HG02970 (cell line): Measurements from ENCODE around the gene TBX10.
"Not testable (repeated sequence)": the region's sequence is repeated elsewhere in the genome, so short reads cannot be mapped to it uniquely, and the experiment has no call there.

Experiments used
- ATAC-seq: cut with Tn5 transposase; IDR thresholded peaks from one replicate; pipeline ENCODE4 v1.9.1; 2021; ENCODE audit warnings: mild to moderate bottlenecking, moderate library complexity, moderate number of reproducible peaks; ENCODE audit not compliant: unreplicated experiment, low FRiP score

TBX10 gene

DNA sequence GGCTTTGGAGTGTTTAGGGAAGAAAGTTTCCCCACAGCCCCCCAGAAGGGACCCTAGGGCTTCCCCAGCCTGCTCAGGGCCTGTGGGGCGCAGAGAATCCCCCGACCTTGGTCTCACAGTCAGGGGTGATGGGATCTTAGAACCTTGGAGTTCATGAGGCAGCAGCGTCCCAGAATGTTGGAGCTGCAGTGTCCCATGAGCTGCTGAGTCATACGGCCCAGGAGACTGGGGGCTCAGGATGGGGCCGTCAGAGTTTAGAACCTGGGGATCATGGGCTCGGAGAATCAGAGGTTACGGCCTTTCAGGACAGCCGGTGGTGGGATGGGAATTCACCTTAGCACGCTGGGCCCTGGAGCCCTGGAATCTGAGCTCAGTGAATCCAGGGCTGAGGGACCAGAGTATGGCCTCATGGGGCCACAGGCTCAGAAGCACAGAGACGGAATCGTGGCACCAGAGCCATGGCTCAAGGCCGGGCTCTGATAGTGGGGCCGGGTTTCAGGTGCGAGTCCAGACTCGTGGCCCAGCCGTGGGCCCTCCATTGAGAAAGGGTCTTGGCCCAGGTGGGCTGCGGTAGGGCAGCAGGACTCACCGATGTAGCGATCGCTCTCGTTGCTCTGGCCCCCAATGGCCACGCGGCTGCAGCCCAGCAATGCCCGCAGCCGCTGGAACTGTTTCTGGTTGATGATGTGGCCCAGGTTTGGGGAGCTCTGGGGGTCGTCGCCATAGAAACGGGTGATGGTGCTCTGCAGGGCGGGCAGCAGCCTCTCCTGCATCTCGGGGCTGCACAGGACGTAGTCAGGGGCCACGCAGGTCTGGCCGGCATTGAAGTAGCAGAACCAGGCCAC lies 25.4 kb upstream of the TBX10 start:
- no peak for ATAC-seq

DNA sequence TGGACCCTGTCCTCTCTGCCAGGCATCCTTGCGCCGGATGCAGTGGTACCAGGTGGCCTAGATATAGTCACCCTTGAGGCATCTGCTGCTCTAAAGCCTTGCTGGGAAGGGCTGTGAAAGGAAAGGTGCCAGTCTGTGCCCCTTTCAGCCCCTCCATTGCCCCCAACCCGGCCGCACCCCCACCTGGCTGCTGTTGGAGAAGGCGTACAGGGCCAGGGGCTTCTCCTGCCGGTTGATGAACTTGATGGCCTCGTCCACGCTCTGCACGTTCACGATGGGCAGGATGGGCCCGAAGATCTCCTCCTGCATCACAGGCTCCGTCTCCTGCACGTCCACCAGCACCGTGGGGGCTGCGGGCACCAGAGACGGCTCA lies 24.6 kb upstream of the TBX10 start:
- no peak for ATAC-seq

- no peak for ATAC-seq
These were observed 24.1 kb upstream of the TBX10 start for GRCh38 chr11:67663532-67664212.

- ATAC-seq = no peak
These were observed 23.4 kb upstream of the TBX10 start for GRCh38 chr11:67662835-67663531.

GRCh38 chr11:67662142-67662834 lies 22.7 kb upstream of the TBX10 start:
- no peak for ATAC-seq

DNA sequence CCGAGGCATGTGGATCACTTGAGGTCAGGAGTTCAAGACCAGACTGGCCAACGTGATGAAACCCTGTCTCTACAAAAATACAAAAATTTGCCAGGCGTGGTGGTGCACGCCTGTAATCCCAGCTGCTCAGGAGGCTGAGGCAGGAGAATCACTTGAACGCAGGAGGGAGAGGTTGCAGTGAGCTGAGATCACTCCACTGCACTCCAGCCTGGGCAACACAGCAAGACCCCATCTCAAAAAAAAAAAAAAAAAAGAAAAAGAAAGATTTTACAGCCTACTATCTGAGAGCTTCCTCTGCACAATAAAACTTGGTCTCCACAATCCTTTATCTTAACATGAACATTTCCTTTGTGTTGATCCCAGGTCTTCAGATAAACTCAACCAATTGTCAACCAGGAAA lies 21.2 kb upstream of the TBX10 start:
- ATAC-seq = not testable (repeated sequence)

GRCh38 chr11:67659651-67660165 lies 20.1 kb upstream of the TBX10 start:
- not testable (repeated sequence) for ATAC-seq

DNA sequence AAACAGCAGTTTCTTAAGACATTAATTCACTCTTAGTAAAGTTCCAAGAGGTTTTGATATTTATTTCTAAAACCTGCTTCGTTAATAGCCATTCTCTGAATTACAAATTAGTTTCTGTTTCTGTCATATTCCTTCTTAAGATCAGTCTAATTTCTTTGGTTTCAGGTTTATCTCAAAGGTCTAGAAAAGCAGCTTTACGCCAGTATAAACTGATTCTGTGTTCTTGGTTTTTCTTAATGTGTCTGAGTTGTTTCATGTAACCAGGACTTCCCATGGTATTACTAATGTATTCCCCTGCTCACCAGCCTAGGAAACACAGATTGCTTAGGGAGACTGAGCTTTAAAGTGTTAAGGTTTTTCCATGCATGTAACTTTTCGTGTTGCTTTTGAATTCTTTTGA lies 17.7 kb upstream of the TBX10 start:
- ATAC-seq = no peak

DNA sequence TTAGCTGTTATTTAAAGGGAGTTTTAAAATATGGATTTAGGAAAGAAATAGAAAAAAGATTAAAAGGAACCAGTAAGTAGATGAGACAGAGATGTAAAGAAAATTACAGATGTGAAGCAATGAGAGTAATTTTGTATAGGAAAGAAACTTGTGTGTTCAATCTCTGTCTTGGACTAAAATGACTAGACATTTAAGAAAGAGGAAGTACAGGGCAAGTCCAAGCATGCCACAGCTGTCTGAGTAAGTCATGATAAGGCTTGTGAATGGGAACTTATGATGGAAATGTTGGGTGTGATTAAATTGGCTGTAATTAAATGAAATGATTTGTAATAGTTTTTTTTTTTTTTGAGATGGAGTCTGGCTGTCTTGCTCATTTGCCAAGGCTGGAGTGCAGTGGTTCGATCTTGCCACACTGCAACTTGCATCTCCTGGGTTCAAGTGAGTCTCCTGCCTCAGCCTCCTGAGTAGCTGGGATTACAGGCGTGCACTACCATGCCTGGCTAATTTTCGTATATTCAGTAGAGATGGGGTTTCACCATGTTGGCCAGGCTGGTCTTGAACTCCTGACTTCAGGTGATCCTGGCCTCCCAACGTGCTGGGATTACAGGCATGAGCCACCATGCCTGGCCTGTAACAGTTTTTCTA lies 16.8 kb upstream of the TBX10 start:
- no peak for ATAC-seq

DNA sequence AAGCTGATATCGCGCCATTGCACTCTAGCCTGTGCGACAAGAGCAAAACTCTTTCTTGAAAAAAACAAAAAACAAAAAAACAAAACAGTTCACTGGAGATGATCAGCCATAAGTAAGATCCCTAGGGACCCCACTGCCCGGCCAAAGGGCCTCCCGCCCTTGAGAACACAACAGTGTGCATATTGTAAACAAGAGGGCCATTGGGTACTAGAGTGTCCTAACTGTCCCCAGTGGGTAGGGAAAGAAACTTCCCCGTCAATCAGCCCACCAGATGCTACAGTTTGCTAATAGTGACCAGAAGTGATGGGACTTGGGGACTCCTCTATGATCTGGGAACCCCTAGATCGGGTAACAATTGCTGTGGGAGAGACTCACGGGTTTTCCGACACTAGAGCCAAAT lies 14.7 kb upstream of the TBX10 start:
- ATAC-seq = no peak

GRCh38 chr11:67652965-67653845 lies 13.6 kb upstream of the TBX10 start:
- ATAC-seq = no peak

GRCh38 chr11:67651976-67652781 lies 12.6 kb upstream of the TBX10 start:
- no peak for ATAC-seq

DNA sequence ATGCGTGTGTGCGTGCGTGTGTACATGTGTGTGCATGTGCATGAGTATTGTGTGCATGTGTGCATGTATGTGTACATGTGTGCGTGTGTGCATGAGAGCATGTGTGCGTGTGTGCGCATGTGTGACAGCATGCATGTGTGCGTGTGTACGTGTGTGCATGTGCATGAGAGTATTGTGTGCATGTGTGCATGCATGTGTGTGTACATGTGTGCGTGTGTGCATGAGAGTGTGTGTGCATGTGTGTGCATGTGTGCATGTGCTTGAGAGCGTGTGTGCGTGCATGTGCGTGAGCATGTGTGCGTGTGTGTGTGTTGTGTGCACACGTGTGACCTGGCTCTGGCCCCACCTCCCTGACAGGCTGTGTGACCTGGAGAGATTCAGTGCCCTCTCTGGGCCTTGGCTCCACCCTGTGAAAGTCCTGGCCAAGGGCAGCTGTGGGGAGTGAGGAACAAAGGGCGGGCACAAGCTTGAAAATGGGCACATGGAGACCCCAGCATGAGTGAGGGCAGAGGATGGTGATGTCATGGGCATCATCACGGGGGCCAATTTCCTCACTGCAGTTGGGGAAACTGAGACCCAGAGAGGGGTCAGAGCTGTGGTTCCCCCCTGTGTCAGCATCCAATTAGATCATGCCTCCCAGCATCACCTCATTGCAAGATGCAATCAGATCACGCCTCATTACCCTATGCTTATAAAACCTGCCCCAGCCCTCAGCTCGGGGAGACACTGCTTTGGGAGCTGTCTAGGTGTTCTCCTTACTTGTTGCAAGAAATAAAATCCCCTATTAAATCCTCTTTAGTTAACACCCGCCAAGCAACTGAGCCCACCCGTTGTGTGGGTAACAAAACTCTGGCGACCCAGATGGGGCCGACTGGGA lies 10.3 kb upstream of the TBX10 start:
- no peak for ATAC-seq

DNA sequence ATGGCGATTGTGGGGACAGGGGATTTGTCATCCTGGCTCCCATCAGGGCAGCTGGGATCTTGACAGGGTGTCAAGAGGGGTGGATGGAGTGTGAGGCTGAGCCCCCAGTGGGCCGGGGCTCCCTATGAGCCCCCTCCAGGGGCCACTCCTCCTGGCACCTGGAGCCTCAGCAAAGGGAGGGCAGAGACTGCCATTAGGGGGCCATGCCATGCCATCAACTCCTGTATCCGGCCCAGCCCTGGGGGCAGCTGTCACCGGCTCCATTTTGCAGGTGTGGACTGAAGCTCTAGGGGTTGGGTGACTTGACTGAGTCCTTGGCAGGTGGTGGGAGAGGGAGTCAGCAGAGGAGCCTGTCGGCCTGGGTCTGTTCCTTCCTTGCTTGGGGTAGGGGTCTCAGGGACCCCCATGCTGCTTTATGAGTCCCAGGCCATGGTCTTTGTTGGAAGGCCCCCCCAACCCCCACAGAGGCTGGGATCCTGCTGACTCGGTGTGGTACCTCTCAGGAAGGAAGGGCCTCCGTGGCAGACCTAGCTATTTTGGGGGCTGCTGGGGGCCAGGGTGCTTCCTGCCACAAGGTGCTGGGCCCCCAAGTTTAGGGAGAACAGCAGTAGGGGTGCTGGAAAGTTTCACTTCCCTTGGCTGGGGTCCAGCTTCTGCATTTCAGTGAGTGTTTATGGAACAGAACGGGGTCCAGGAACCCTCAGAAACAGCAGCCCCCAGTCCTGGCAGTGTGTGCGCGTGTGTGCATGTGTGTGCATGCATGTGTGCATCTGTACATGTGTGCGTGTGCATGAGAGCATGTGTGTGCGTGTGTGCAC lies 9.4 kb upstream of the TBX10 start:
- no peak for ATAC-seq

GRCh38 chr11:67648140-67648795 lies 8.7 kb upstream of the TBX10 start:
- ATAC-seq = no peak

DNA sequence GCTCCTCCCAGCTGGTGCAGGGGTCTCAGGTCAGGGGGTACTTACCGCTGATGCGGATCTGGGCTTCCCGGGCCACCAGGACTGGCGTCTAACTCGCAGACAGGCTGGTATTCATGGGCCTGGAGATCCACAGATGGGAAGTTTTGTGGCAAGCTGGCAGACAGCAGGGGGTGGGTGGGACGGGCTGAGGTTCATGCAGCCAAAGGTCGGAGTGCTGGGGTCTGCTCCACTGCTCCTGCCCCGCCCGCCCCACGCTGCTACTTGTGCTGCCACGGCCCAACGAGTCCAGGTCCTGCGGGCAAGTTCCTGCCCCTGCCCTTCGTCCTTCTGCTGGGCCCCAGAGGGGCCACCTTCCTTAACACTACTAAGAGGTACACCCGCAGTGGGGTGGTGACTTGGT lies 7.9 kb upstream of the TBX10 start:
- ATAC-seq = no peak
